Nephron progenitor cell (in vitro differentiated cells): ENCODE measurements around the gene CDC42EP4.

Experiments
- DNase-seq: peaks from one replicate; pipeline ENCODE4 v3.0.0; 2021
- H3K27ac Mint-ChIP-seq: 2 replicates; pipeline ENCODE4 v1.8.0; 2021; ENCODE audit warnings: mild to moderate bottlenecking, moderate library complexity, mixed read lengths
- H3K27me3 Mint-ChIP-seq: 2 replicates; pipeline ENCODE4 v1.8.0; 2021; ENCODE audit warnings: mild to moderate bottlenecking, low read depth, mixed read lengths; ENCODE audit not compliant: poor library complexity
- H3K36me3 Mint-ChIP-seq: 2 replicates; pipeline ENCODE4 v1.8.0; 2021; ENCODE audit warnings: low read depth, mixed read lengths
- H3K4me1 Mint-ChIP-seq: 2 replicates; pipeline ENCODE4 v1.8.0; 2021; ENCODE audit warnings: mixed read lengths
- H3K4me3 Mint-ChIP-seq: 2 replicates; pipeline ENCODE4 v1.8.0; 2021; ENCODE audit warnings: mild to moderate bottlenecking, moderate library complexity, mixed read lengths
- H3K9me3 Mint-ChIP-seq: 2 replicates; pipeline ENCODE4 v1.8.0; 2021; ENCODE audit warnings: mild to moderate bottlenecking, moderate library complexity, mixed read lengths
- CTCF ChIP-seq: fragments of 200-600 bp; sonication (generic); IDR thresholded peaks from 2 replicates; pipeline ENCODE4 v1.5.0; 2021; ENCODE audit warnings: antibody characterized with exemption

Gene CDC42EP4

GRCh38 chr17:73350864-73351263 lies 39.1 kb upstream of the CDC42EP4 start:
- Mint-ChIP-seq H3K36me3 (peaks cover 31% of the 10 kb centered on the region), H3K27me3 (peaks cover 11% of the 10 kb centered on the region), H3K9me3 (peaks cover 3% of the 10 kb centered on the region), H3K27ac (no peak overlapping the region), H3K4me3 (no peak overlapping the region), H3K4me1 (peaks cover 62% of the 10 kb centered on the region)
- TF ChIP-seq CTCF = no peak
- no peak for DNase-seq

GRCh38 chr17:73349647-73350046 lies 37.8 kb upstream of the CDC42EP4 start:
- H3K4me3 Mint-ChIP-seq = no peak overlapping the region
- H3K27me3 Mint-ChIP-seq = peaks cover 11% of the 10 kb centered on the region
- H3K27ac Mint-ChIP-seq = no peak overlapping the region
- TF ChIP-seq CTCF = no peak
- peaks cover 31% of the 10 kb centered on the region for H3K36me3 Mint-ChIP-seq
- peaks cover 64% of the 10 kb centered on the region for H3K4me1 Mint-ChIP-seq
- H3K9me3 Mint-ChIP-seq = peaks cover 3% of the 10 kb centered on the region
- DNase-seq = no peak

GRCh38 chr17:73349138-73349537 lies 37.3 kb upstream of the CDC42EP4 start:
- H3K27me3 Mint-ChIP-seq = peaks cover 8% of the 10 kb centered on the region
- peak overlapping the region; percentile 93 for H3K27ac Mint-ChIP-seq
- peaks cover 64% of the 10 kb centered on the region for H3K4me1 Mint-ChIP-seq
- peaks cover 3% of the 10 kb centered on the region for H3K9me3 Mint-ChIP-seq
- no peak overlapping the region for H3K4me3 Mint-ChIP-seq
- DNase-seq = no peak
- no peak for TF ChIP-seq CTCF
- H3K36me3 Mint-ChIP-seq = peaks cover 29% of the 10 kb centered on the region

- DNase-seq = no peak
- Mint-ChIP-seq H3K4me1 (peaks cover 64% of the 10 kb centered on the region), H3K27ac (peak overlapping the region; percentile 61), H3K36me3 (peaks cover 26% of the 10 kb centered on the region), H3K27me3 (peaks cover 7% of the 10 kb centered on the region), H3K9me3 (peaks cover 3% of the 10 kb centered on the region), H3K4me3 (no peak overlapping the region)
- no peak for TF ChIP-seq CTCF
These were observed 37.0 kb upstream of the CDC42EP4 start for GRCh38 chr17:73348829-73349095.

GRCh38 chr17:73348018-73348828 lies 36.4 kb upstream of the CDC42EP4 start:
- peaks cover 67% of the 10 kb centered on the region for H3K4me1 Mint-ChIP-seq
- H3K9me3 Mint-ChIP-seq = peaks cover 3% of the 10 kb centered on the region
- H3K27ac Mint-ChIP-seq = no peak overlapping the region
- H3K27me3 Mint-ChIP-seq = peaks cover 7% of the 10 kb centered on the region
- H3K36me3 Mint-ChIP-seq = peaks cover 26% of the 10 kb centered on the region
- no peak for DNase-seq
- TF ChIP-seq CTCF = no peak
- H3K4me3 Mint-ChIP-seq = no peak overlapping the region

GRCh38 chr17:73347351-73347750 lies 35.5 kb upstream of the CDC42EP4 start:
- peaks cover 3% of the 10 kb centered on the region for H3K9me3 Mint-ChIP-seq
- H3K27ac Mint-ChIP-seq = peak overlapping the region; percentile 83
- H3K4me3 Mint-ChIP-seq = no peak overlapping the region
- H3K27me3 Mint-ChIP-seq = peaks cover 7% of the 10 kb centered on the region
- DNase-seq = no peak
- TF ChIP-seq CTCF = no peak
- H3K36me3 Mint-ChIP-seq = peaks cover 26% of the 10 kb centered on the region
- peaks cover 71% of the 10 kb centered on the region for H3K4me1 Mint-ChIP-seq
